ENCODE data around the gene KIN. TPM values are rescaled to one million over a fixed set of nuclear protein-coding genes. Genes with fewer than 3 reads are reported as not detected.

The KIN gene
- polyA plus RNA-seq, 2 of the 4 experiments (the other 2 are of a cell fraction), result 8.3 to 19.0 TPM

- ChIA-PET CTCF (no interaction called here), POLR2A (no interaction called here)
- H3K9me3 ChIP-seq, result no peaks in the 10 kb centered on the region
- WGBS (ENCODE audit: missing lambda C conversion rate), result 76% methylated on average over 3 of the region's 3 CpGs
- no peak overlapping the region for H3K4me3 ChIP-seq
- H3K4me1 ChIP-seq, result peaks cover 16% of the 10 kb centered on the region; the same call in 2 of the 3 replicates
- ATAC-seq, result no peak
- TF ChIP-seq FOSB (CRISPR knock-in tag; IDR thresholded peaks at IDR 0.05) (no peak), SREBF2 (IDR thresholded peaks at IDR 0.05) (no peak), MAFK (IDR thresholded peaks at IDR 0.05; ENCODE audit: partially characterized antibody) (no peak), RAD21 (conservative IDR thresholded peaks at IDR 0.05 in 1 of 2, IDR thresholded peaks at IDR 0.05 in 1 of 2) (no peak), HOXB5 (CRISPR knock-in tag; IDR thresholded peaks at IDR 0.05) (no peak), HOXB13 (CRISPR knock-in tag; IDR thresholded peaks at IDR 0.05; ENCODE audit: low read depth) (no peak), SMC3 (IDR thresholded peaks at IDR 0.05) (no peak), RARB (CRISPR knock-in tag; IDR thresholded peaks at IDR 0.05) (no peak), JUNB (IDR thresholded peaks at IDR 0.05) (no peak), CEBPB (IDR thresholded peaks at IDR 0.05) (no peak), ZFP36 (IDR thresholded peaks at IDR 0.05; ENCODE audit: borderline replicate concordance, partially characterized antibody) (no peak), ZNF302 (CRISPR knock-in tag; IDR thresholded peaks at IDR 0.05) (no peak), EHMT2 (IDR thresholded peaks at IDR 0.05; ENCODE audit: low read depth) (no peak), EHF (CRISPR knock-in tag; IDR thresholded peaks at IDR 0.05) (no peak)
- TF ChIP-seq, protein P1, sequence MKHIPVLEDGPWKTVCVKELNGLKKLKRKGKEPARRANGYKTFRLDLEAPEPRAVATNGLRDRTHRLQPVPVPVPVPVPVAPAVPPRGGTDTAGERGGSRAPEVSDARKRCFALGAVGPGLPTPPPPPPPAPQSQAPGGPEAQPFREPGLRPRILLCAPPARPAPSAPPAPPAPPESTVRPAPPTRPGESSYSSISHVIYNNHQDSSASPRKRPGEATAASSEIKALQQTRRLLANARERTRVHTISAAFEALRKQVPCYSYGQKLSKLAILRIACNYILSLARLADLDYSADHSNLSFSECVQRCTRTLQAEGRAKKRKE (CRISPR knock-in tag; IDR thresholded peaks at IDR 0.05; ENCODE audit: low read depth), result no peak
- no peak for FAIRE-seq
- H3K27ac ChIP-seq, result no peak overlapping the region
- no peak for DNase-seq (ENCODE audit: low read depth in 1 of 2, low spot score in 1 of 2)
- H3K4me2 ChIP-seq, result no peak overlapping the region
These were observed 36.5 kb upstream of the KIN start for GRCh38 chr10:7824251-7824650.

DNA sequence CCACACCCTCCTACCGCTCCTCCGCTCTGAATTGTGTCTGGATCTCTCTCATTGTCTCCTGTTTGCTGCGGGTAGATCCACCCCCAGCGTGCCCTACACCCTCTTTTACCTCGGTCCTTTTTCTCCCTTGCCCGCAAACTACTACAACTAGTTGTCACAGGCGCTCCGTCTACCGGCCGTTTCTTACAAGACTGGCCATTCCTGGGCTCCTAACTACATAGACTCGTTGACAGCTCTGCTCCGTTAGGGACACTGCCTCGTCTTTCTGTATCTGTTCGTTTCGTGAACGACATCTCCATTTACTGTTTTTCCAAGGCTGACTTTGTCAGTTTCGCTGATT is 31.3 kb upstream of the KIN start:
- DNase-seq (ENCODE audit: low read depth in 1 of 2, low spot score in 1 of 2), result peak; percentile 38 to 44
- peak; percentile 83 to 84 for ATAC-seq
- TF ChIP-seq KDM5A (IDR thresholded peaks at IDR 0.05) (no peak), SMC3 (IDR thresholded peaks at IDR 0.05) (peak; percentile 46; the same call in 2 of the 3 replicates), REST (IDR thresholded peaks at IDR 0.05) (no peak), RAD21 (conservative IDR thresholded peaks at IDR 0.05 in 1 of 2, IDR thresholded peaks at IDR 0.05 in 1 of 2) (peak; percentile 23 to 33; a peak in 3 of 5 replicates), MAZ (IDR thresholded peaks at IDR 0.05; ENCODE audit: borderline replicate concordance, low read depth, low read length) (no peak), HOXB5 (CRISPR knock-in tag; IDR thresholded peaks at IDR 0.05) (no peak), FOSB (CRISPR knock-in tag; IDR thresholded peaks at IDR 0.05) (no peak), RCOR1 (IDR thresholded peaks at IDR 0.05; ENCODE audit: low read depth, low read length) (no peak), NPAS2 (CRISPR knock-in tag; IDR thresholded peaks at IDR 0.05; ENCODE audit: borderline replicate concordance) (no peak), RARB (CRISPR knock-in tag; IDR thresholded peaks at IDR 0.05) (no peak)
- TF ChIP-seq, protein P2, sequence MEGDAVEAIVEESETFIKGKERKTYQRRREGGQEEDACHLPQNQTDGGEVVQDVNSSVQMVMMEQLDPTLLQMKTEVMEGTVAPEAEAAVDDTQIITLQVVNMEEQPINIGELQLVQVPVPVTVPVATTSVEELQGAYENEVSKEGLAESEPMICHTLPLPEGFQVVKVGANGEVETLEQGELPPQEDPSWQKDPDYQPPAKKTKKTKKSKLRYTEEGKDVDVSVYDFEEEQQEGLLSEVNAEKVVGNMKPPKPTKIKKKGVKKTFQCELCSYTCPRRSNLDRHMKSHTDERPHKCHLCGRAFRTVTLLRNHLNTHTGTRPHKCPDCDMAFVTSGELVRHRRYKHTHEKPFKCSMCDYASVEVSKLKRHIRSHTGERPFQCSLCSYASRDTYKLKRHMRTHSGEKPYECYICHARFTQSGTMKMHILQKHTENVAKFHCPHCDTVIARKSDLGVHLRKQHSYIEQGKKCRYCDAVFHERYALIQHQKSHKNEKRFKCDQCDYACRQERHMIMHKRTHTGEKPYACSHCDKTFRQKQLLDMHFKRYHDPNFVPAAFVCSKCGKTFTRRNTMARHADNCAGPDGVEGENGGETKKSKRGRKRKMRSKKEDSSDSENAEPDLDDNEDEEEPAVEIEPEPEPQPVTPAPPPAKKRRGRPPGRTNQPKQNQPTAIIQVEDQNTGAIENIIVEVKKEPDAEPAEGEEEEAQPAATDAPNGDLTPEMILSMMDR (IDR thresholded peaks at IDR 0.05), result peak; percentile 32; the same call in 1 of the 3 replicates
- TF ChIP-seq, protein P1 (CRISPR knock-in tag; IDR thresholded peaks at IDR 0.05; ENCODE audit: low read depth), result no peak
- no peak for FAIRE-seq
- peak overlapping the region; percentile 83 to 93; a peak in 5 of 6 replicates for H3K27ac ChIP-seq
- H3K4me3 ChIP-seq, result peak overlapping the region; percentile 84
- H3K4me1 ChIP-seq, result peaks cover 12% of the 10 kb centered on the region; the same call in 2 of the 3 replicates
- WGBS (ENCODE audit: missing lambda C conversion rate), result under 1% methylated on average over 17 of the region's 17 CpGs
- ChIA-PET POLR2A (interaction anchor here (0.6 to 2.7 kb wide), 4 partner anchors 22 to 1476 kb away, joined by 3 to 30 read pairs (median 12); partner anchors contain the start of genes ATP5F1C and KIN), CTCF (interaction anchor here (0.7 to 3.9 kb wide), 10 partner anchors 9 to 1390 kb away, joined by 3 to 17 read pairs (median 7); no protein-coding TSS in a partner anchor)
- H3K9me3 ChIP-seq, result no peaks in the 10 kb centered on the region
- peak overlapping the region; percentile 86 for H3K4me2 ChIP-seq
